ENCODE measurements around the gene SNX6. TPM values are rescaled to one million over a fixed set of nuclear protein-coding genes. Genes with fewer than 3 reads are reported as not detected.
"Not testable (repeated sequence)": the region's sequence is repeated elsewhere in the genome, so short reads cannot be mapped to it uniquely, and the experiment has no call there.

The SNX6 gene
- total RNA-seq, 1 experiment from 2014 or later: 69.3 TPM

DNA sequence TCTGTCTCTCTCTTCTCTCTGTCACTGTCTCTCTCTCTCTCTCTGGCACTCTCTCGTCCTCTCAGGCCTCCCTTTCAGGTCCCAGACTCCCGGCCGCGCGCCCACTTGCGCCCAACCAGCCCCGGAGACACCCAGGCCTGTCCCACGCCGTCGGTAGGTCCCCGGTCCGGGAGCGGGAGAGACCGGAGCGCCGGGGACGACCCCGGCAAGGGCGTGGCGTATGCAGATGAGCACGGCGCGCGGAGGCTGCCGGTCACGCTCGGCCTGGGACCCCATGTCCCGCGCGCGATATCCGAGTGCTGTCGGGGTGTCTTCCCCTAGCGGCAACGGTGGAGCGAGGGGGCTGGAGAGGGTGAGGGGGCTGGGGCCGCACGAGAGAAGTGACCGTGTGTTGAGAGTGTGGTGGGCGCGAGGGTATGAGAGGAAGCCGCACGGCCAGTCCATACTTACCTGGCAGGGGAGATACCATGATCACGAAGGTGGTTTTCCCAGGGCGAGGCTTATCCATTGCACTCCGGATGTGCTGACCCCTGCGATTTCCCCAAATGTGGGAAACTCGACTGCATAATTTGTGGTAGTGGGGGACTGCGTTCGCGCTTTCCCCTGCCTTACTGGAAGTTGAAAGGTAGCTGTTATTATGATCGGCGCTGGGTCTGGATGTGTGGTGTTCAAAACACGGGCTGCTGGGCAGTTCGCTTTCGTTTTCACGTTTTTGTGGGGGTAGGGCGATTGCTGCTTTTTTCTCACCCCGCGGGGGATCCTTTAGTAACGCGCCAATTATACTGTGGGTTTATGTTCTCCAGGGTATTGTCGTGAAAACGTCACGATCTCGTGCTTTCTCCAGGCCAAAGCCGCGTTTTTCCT, 83.4 kb downstream of the SNX6 start:
- not testable (repeated sequence) for H3K4ac ChIP-seq (ENCODE audit: low read depth, low read length); DNase-seq; H3K14ac ChIP-seq (ENCODE audit: insufficient read depth, low read length); H3T11ph ChIP-seq (ENCODE audit: low read length); H2BK120ac ChIP-seq (ENCODE audit: low read depth, low read length, poor library complexity, severe bottlenecking); H2BK20ac ChIP-seq (ENCODE audit: low read depth, low read length, poor library complexity, severe bottlenecking); H3K23me2 ChIP-seq (ENCODE audit: insufficient read length, low read depth, low read length, poor library complexity, severe bottlenecking); H2BK15ac ChIP-seq (ENCODE audit: low read depth, low read length); H3K18ac ChIP-seq (ENCODE audit: insufficient read length, low read depth, low read length); H3K56ac ChIP-seq (ENCODE audit: insufficient read length, low read depth, low read length); H3K9me3 ChIP-seq (ENCODE audit: control insufficient read depth, low read depth, low read length); H3K27me3 Mint-ChIP-seq (ENCODE audit: low read depth); H2BK5ac ChIP-seq (ENCODE audit: insufficient read length, low read length); H2AFZ ChIP-seq (ENCODE audit: low read length); H3K23ac ChIP-seq (ENCODE audit: insufficient read length, low read depth, low read length); H3K4me1 Mint-ChIP-seq; H3K36me3 Mint-ChIP-seq (ENCODE audit: insufficient read depth in 1 of 3, low read depth in 3 of 3); H3K27me3 ChIP-seq (ENCODE audit: insufficient read depth, low read length); H3K9ac ChIP-seq (ENCODE audit: extremely low read depth, insufficient read length, low read length); H2AK5ac ChIP-seq (ENCODE audit: insufficient read length, low read length); H3K79me1 ChIP-seq (ENCODE audit: insufficient read depth, low read depth, low read length, poor library complexity, severe bottlenecking); H4K20me1 ChIP-seq (ENCODE audit: control insufficient read depth, insufficient read depth, insufficient read length); H3K4me1 ChIP-seq (ENCODE audit: insufficient read depth, low read length); H3K27ac ChIP-seq (ENCODE audit: insufficient read length, low read depth, low read length); H3K79me2 ChIP-seq (ENCODE audit: insufficient read depth, low read length); H4K8ac ChIP-seq (replicated peaks; ENCODE audit: insufficient read length, low read depth, low read length); H3K4me3 Mint-ChIP-seq; H3K9me3 Mint-ChIP-seq; H3K27ac Mint-ChIP-seq; H4K5ac ChIP-seq (ENCODE audit: insufficient read length, low read depth, low read length); H4K91ac ChIP-seq (ENCODE audit: insufficient read length, low read depth, low read length); H2BK12ac ChIP-seq (ENCODE audit: insufficient read length, low read depth, low read length); H3K4me2 ChIP-seq (ENCODE audit: insufficient read depth, insufficient read length, low read length)
- WGBS (ENCODE audit: extremely low coverage, insufficient read length, low lambda C conversion rate): no CpG with 5 or more reads among the region's 68 CpGs

DNA sequence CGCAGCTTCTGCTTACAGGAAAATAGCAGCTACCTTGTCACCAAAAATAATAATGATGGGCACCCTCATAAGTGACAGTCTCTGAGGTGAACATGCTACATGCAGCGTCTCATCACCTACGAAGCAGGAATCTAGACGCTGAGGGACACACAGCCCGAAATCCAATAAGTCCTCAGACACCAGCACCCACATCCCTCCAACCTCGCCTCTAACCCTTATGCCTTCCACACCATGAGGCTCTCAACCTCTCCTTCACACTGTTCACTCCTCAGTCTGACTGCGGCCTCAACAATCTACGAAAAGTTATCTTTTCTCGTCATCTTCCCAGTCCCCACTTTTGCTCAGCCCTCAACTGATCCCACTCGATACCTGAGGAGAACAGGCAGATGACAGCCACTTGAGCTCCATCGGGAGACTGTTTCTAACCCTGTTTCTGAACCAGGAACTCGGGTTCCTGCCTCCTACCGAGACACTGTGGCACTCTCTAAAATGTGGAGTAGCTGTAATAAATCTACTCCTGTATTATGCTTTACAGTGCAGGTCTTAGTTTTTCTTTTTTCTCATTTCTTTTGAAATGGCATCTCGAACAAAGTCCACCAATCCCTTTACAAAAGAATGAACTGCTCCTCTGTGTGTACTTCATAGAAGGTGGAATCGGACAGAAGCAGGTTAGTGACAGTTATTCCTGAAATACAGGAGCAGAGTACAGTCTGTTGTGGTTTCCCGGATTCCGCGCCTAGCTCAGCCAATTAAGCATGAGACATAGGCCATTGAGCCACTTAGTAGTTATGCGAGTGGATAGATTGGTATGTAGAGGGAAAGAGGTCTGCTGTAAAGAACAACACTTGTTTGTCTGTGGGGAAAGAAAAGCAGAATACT, 89.5 kb downstream of the SNX6 start:
- Histone ChIP-seq H3K14ac (ENCODE audit: insufficient read depth, low read length) (0 out of 2 replicates have a peak overlapping the region, but pooled peaks have one; percentile 10), H3K18ac (ENCODE audit: insufficient read length, low read depth, low read length) (peak overlapping the region; percentile 1)
- H3K79me2 ChIP-seq (ENCODE audit: insufficient read depth, low read length); H2BK120ac ChIP-seq (ENCODE audit: low read depth, low read length, poor library complexity, severe bottlenecking); H2BK12ac ChIP-seq (ENCODE audit: insufficient read length, low read depth, low read length); H3K4me1 ChIP-seq (ENCODE audit: insufficient read depth, low read length); H3K9me3 Mint-ChIP-seq; H3K27ac ChIP-seq (ENCODE audit: insufficient read length, low read depth, low read length); H2BK15ac ChIP-seq (ENCODE audit: low read depth, low read length); H3K27me3 ChIP-seq (ENCODE audit: insufficient read depth, low read length); DNase-seq; H4K5ac ChIP-seq (ENCODE audit: insufficient read length, low read depth, low read length); H3K9me3 ChIP-seq (ENCODE audit: control insufficient read depth, low read depth, low read length); H3K4me2 ChIP-seq (ENCODE audit: insufficient read depth, insufficient read length, low read length); H3K23me2 ChIP-seq (ENCODE audit: insufficient read length, low read depth, low read length, poor library complexity, severe bottlenecking); H2AK5ac ChIP-seq (ENCODE audit: insufficient read length, low read length); H4K8ac ChIP-seq (replicated peaks; ENCODE audit: insufficient read length, low read depth, low read length); H2AFZ ChIP-seq (ENCODE audit: low read length); H3K36me3 Mint-ChIP-seq (ENCODE audit: insufficient read depth in 1 of 3, low read depth in 3 of 3); H3K27me3 Mint-ChIP-seq (ENCODE audit: low read depth); H3K9ac ChIP-seq (ENCODE audit: extremely low read depth, insufficient read length, low read length); H3T11ph ChIP-seq (ENCODE audit: low read length); H4K91ac ChIP-seq (ENCODE audit: insufficient read length, low read depth, low read length); H2BK5ac ChIP-seq (ENCODE audit: insufficient read length, low read length); H4K20me1 ChIP-seq (ENCODE audit: control insufficient read depth, insufficient read depth, insufficient read length); H3K4ac ChIP-seq (ENCODE audit: low read depth, low read length); H3K56ac ChIP-seq (ENCODE audit: insufficient read length, low read depth, low read length); H3K23ac ChIP-seq (ENCODE audit: insufficient read length, low read depth, low read length); H2BK20ac ChIP-seq (ENCODE audit: low read depth, low read length, poor library complexity, severe bottlenecking); H3K79me1 ChIP-seq (ENCODE audit: insufficient read depth, low read depth, low read length, poor library complexity, severe bottlenecking): not testable (repeated sequence)
- WGBS (ENCODE audit: extremely low coverage, insufficient read length, low lambda C conversion rate): no CpG with 5 or more reads among the region's 19 CpGs
- Mint-ChIP-seq H3K4me3 (peak overlapping the region; percentile 95 to 97), H3K27ac (peak overlapping the region; percentile 71 to 99 (median 89)), H3K4me1 (peaks cover 8 to 11% of the 10 kb centered on the region in 2 experiments)

Data from H9 (cell line).